Measurements from ENCODE around the gene GRIK2. TPM values are rescaled to one million over a fixed set of nuclear protein-coding genes. Genes with fewer than 3 reads are reported as not detected.

Gene GRIK2
- polyA plus RNA-seq, 1 of the 3 experiments (the other 2 are of a cell fraction), result 0.30 TPM

DNA sequence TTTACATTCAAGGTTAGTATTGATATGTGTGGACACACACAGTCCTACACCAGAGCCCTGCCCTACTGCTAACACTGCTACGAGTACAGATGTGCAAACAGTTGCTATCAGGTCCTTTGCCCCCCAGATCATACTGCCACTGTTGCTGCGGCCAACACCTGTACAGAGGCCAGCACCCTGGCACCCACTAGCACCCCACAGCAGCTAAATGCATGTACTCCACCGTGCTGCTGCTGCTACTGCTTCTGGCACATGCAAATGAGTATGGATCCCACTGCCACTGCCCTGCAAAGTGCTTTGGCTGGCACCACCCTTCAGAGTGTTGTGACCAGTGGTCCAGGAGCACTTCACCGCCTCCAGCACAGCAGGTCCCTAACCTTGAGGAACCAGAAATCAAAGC is 621.9 kb downstream of the GRIK2 start:
- no peaks in the 10 kb centered on the region for H3K9me2 ChIP-seq
- ChIA-PET POLR2A (no interaction called here), CTCF (no interaction called here)
- 17% methylated on average over 2 of the region's 4 CpGs for WGBS (ENCODE audit: low lambda C conversion rate)
- no peak overlapping the region for H3K27ac ChIP-seq (ENCODE audit: low read depth in 2 of 2, low read length in 1 of 2)
- DNase-seq, result no peak
- no peak overlapping the region for H3K4me3 ChIP-seq (ENCODE audit: low read depth in 2 of 2, low read length in 1 of 2)
- TF ChIP-seq GABPA (IDR thresholded peaks at IDR 0.05; ENCODE audit: low read depth) (no peak), FOSL2 (IDR thresholded peaks at IDR 0.05; ENCODE audit: borderline replicate concordance, low read depth) (no peak), TAF1 (IDR thresholded peaks at IDR 0.05; ENCODE audit: borderline replicate concordance, low read depth, low read length) (no peak), TEAD4 (IDR thresholded peaks at IDR 0.05; ENCODE audit: borderline replicate concordance, insufficient read depth) (no peak), CHD2 (IDR thresholded peaks at IDR 0.05; ENCODE audit: low read length, partially characterized antibody) (no peak), MXI1 (IDR thresholded peaks at IDR 0.05; ENCODE audit: low read depth, low read length) (no peak), SIN3A (IDR thresholded peaks at IDR 0.05; ENCODE audit: borderline replicate concordance, low read depth, low read length) (no peak), POLR2AphosphoS5 (IDR thresholded peaks at IDR 0.05; ENCODE audit: low read depth, low read length) (no peak), TCF12 (IDR thresholded peaks at IDR 0.05) (no peak), NFIC (IDR thresholded peaks at IDR 0.05; ENCODE audit: borderline replicate concordance) (no peak), RAD21 (IDR thresholded peaks at IDR 0.05; ENCODE audit: low read length) (no peak), SMC3 (IDR thresholded peaks at IDR 0.05; ENCODE audit: low read depth, low read length) (no peak), MEF2A (IDR thresholded peaks at IDR 0.05; ENCODE audit: borderline replicate concordance, low read depth) (no peak)
- TF ChIP-seq, protein P1, sequence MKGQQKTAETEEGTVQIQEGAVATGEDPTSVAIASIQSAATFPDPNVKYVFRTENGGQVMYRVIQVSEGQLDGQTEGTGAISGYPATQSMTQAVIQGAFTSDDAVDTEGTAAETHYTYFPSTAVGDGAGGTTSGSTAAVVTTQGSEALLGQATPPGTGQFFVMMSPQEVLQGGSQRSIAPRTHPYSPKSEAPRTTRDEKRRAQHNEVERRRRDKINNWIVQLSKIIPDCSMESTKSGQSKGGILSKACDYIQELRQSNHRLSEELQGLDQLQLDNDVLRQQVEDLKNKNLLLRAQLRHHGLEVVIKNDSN (IDR thresholded peaks at IDR 0.05; ENCODE audit: borderline replicate concordance, low read depth), result no peak
- TF ChIP-seq, protein P2, sequence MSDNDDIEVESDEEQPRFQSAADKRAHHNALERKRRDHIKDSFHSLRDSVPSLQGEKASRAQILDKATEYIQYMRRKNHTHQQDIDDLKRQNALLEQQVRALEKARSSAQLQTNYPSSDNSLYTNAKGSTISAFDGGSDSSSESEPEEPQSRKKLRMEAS (IDR thresholded peaks at IDR 0.05; ENCODE audit: low read depth), result no peak
- TF ChIP-seq, protein P3, sequence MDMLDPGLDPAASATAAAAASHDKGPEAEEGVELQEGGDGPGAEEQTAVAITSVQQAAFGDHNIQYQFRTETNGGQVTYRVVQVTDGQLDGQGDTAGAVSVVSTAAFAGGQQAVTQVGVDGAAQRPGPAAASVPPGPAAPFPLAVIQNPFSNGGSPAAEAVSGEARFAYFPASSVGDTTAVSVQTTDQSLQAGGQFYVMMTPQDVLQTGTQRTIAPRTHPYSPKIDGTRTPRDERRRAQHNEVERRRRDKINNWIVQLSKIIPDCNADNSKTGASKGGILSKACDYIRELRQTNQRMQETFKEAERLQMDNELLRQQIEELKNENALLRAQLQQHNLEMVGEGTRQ (IDR thresholded peaks at IDR 0.05; ENCODE audit: borderline replicate concordance, low read depth, low read length), result no peak
- TF ChIP-seq, protein P4, sequence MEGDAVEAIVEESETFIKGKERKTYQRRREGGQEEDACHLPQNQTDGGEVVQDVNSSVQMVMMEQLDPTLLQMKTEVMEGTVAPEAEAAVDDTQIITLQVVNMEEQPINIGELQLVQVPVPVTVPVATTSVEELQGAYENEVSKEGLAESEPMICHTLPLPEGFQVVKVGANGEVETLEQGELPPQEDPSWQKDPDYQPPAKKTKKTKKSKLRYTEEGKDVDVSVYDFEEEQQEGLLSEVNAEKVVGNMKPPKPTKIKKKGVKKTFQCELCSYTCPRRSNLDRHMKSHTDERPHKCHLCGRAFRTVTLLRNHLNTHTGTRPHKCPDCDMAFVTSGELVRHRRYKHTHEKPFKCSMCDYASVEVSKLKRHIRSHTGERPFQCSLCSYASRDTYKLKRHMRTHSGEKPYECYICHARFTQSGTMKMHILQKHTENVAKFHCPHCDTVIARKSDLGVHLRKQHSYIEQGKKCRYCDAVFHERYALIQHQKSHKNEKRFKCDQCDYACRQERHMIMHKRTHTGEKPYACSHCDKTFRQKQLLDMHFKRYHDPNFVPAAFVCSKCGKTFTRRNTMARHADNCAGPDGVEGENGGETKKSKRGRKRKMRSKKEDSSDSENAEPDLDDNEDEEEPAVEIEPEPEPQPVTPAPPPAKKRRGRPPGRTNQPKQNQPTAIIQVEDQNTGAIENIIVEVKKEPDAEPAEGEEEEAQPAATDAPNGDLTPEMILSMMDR (IDR thresholded peaks at IDR 0.05), result no peak
- TF ChIP-seq, protein P5, sequence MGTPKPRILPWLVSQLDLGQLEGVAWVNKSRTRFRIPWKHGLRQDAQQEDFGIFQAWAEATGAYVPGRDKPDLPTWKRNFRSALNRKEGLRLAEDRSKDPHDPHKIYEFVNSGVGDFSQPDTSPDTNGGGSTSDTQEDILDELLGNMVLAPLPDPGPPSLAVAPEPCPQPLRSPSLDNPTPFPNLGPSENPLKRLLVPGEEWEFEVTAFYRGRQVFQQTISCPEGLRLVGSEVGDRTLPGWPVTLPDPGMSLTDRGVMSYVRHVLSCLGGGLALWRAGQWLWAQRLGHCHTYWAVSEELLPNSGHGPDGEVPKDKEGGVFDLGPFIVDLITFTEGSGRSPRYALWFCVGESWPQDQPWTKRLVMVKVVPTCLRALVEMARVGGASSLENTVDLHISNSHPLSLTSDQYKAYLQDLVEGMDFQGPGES (IDR thresholded peaks at IDR 0.05; ENCODE audit: low read depth, low read length), result no peak
- TF ChIP-seq, protein P6, sequence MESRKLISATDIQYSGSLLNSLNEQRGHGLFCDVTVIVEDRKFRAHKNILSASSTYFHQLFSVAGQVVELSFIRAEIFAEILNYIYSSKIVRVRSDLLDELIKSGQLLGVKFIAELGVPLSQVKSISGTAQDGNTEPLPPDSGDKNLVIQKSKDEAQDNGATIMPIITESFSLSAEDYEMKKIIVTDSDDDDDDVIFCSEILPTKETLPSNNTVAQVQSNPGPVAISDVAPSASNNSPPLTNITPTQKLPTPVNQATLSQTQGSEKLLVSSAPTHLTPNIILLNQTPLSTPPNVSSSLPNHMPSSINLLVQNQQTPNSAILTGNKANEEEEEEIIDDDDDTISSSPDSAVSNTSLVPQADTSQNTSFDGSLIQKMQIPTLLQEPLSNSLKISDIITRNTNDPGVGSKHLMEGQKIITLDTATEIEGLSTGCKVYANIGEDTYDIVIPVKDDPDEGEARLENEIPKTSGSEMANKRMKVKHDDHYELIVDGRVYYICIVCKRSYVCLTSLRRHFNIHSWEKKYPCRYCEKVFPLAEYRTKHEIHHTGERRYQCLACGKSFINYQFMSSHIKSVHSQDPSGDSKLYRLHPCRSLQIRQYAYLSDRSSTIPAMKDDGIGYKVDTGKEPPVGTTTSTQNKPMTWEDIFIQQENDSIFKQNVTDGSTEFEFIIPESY (IDR thresholded peaks at IDR 0.05; ENCODE audit: borderline replicate concordance, low read depth), result no peak
- TF ChIP-seq, protein P7, sequence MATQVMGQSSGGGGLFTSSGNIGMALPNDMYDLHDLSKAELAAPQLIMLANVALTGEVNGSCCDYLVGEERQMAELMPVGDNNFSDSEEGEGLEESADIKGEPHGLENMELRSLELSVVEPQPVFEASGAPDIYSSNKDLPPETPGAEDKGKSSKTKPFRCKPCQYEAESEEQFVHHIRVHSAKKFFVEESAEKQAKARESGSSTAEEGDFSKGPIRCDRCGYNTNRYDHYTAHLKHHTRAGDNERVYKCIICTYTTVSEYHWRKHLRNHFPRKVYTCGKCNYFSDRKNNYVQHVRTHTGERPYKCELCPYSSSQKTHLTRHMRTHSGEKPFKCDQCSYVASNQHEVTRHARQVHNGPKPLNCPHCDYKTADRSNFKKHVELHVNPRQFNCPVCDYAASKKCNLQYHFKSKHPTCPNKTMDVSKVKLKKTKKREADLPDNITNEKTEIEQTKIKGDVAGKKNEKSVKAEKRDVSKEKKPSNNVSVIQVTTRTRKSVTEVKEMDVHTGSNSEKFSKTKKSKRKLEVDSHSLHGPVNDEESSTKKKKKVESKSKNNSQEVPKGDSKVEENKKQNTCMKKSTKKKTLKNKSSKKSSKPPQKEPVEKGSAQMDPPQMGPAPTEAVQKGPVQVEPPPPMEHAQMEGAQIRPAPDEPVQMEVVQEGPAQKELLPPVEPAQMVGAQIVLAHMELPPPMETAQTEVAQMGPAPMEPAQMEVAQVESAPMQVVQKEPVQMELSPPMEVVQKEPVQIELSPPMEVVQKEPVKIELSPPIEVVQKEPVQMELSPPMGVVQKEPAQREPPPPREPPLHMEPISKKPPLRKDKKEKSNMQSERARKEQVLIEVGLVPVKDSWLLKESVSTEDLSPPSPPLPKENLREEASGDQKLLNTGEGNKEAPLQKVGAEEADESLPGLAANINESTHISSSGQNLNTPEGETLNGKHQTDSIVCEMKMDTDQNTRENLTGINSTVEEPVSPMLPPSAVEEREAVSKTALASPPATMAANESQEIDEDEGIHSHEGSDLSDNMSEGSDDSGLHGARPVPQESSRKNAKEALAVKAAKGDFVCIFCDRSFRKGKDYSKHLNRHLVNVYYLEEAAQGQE (IDR thresholded peaks at IDR 0.05; ENCODE audit: low read depth, low read length), result no peak
- H3F3A ChIP-seq (replicated peaks; ENCODE audit: insufficient read depth), result no peaks in the 10 kb centered on the region
- no peaks in the 10 kb centered on the region for H4K20me1 ChIP-seq (ENCODE audit: insufficient read depth)
- H2AFZ ChIP-seq (ENCODE audit: low read depth), result no peak overlapping the region
- no peaks in the 10 kb centered on the region for H3K36me3 ChIP-seq (replicated peaks in 1 of 2; ENCODE audit: control insufficient read depth in 1 of 2, insufficient read depth in 2 of 2, low read length in 1 of 2)
- H3K4me1 ChIP-seq (ENCODE audit: control insufficient read depth in 1 of 2, insufficient read depth in 2 of 2, low read depth in 1 of 2, low read length in 1 of 2), result no peaks in the 10 kb centered on the region
- no peaks in the 10 kb centered on the region for H3K27me3 ChIP-seq (ENCODE audit: insufficient read depth)
- H3K79me2 ChIP-seq (ENCODE audit: insufficient read depth), result no peaks in the 10 kb centered on the region
- H3K9ac ChIP-seq, result no peak overlapping the region
- no peaks in the 10 kb centered on the region for H3K9me3 ChIP-seq
- H3K4me2 ChIP-seq, result no peak overlapping the region
